ENCODE data around the gene PCNX2. TPM values are rescaled to one million over a fixed set of nuclear protein-coding genes. Genes with fewer than 3 reads are reported as not detected.

Gene PCNX2
- total RNA-seq, 1 experiment from 2014 or later = 9.1 TPM

DNA sequence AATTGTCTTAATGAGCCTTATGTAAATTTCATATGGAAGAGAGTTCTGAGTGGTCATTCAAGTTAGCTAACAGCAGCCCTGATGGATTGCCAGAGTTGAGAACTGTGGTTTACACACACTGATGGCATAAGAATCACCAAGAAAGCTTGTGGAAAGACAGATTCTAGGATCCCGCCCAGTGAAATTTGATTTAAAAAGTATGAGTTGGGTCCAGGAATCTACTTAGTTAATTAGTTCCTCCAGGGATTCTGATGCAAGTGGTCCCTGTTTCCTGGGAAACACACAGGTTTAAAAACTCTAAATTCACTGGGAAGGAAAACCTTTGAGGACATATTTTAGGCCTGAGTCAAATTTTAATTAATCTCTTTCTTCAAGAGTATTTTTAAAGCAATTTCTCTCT, 200.8 kb downstream of the PCNX2 start:
- intact Hi-C loops (cut with micrococcal nuclease; ENCODE audit: unreplicated experiment) = no loop called here
- DNase-seq (ENCODE audit: low spot score) = no peak
- H3K4me3 ChIP-seq (ENCODE audit: low read depth, low read length, poor library complexity, severe bottlenecking) = no peak overlapping the region
- H3K9me3 ChIP-seq (ENCODE audit: low read depth, low read length, poor library complexity, severe bottlenecking) = no peaks in the 10 kb centered on the region
- no peaks in the 10 kb centered on the region for H3K27me3 ChIP-seq (replicated peaks; ENCODE audit: insufficient read depth, low read depth, low read length, poor library complexity)
- no peak for TF ChIP-seq EZH2 (IDR thresholded peaks at IDR 0.05; ENCODE audit: borderline replicate concordance, low read depth, low read length, poor library complexity, severe bottlenecking)
- TF ChIP-seq, protein P1, sequence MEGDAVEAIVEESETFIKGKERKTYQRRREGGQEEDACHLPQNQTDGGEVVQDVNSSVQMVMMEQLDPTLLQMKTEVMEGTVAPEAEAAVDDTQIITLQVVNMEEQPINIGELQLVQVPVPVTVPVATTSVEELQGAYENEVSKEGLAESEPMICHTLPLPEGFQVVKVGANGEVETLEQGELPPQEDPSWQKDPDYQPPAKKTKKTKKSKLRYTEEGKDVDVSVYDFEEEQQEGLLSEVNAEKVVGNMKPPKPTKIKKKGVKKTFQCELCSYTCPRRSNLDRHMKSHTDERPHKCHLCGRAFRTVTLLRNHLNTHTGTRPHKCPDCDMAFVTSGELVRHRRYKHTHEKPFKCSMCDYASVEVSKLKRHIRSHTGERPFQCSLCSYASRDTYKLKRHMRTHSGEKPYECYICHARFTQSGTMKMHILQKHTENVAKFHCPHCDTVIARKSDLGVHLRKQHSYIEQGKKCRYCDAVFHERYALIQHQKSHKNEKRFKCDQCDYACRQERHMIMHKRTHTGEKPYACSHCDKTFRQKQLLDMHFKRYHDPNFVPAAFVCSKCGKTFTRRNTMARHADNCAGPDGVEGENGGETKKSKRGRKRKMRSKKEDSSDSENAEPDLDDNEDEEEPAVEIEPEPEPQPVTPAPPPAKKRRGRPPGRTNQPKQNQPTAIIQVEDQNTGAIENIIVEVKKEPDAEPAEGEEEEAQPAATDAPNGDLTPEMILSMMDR (conservative IDR thresholded peaks at IDR 0.05; ENCODE audit: low read depth, low read length) = no peak
- no peaks in the 10 kb centered on the region for H3K36me3 ChIP-seq (ENCODE audit: insufficient read depth, low read length, poor library complexity, severe bottlenecking)
- H3K27ac ChIP-seq (ENCODE audit: low read depth, low read length, poor library complexity, severe bottlenecking) = no peak overlapping the region
- ChIA-PET CTCF (no interaction called here), POLR2A (ENCODE audit: low non-redundant PET) (no interaction called here)
- no peaks in the 10 kb centered on the region for H3K4me1 ChIP-seq (ENCODE audit: insufficient read depth, low read length, poor library complexity, severe bottlenecking)
- no TSS peak for BruUV-seq (replicated peaks)

GRCh38 chr1:233094269-233094668, 201.3 kb downstream of the PCNX2 start:
- Histone ChIP-seq H3K4me1 (ENCODE audit: insufficient read depth, low read length, poor library complexity, severe bottlenecking) (no peaks in the 10 kb centered on the region), H3K4me3 (ENCODE audit: low read depth, low read length, poor library complexity, severe bottlenecking) (no peak overlapping the region), H3K27ac (ENCODE audit: low read depth, low read length, poor library complexity, severe bottlenecking) (no peak overlapping the region), H3K27me3 (replicated peaks; ENCODE audit: insufficient read depth, low read depth, low read length, poor library complexity) (no peaks in the 10 kb centered on the region), H3K9me3 (ENCODE audit: low read depth, low read length, poor library complexity, severe bottlenecking) (no peaks in the 10 kb centered on the region), H3K36me3 (ENCODE audit: insufficient read depth, low read length, poor library complexity, severe bottlenecking) (no peaks in the 10 kb centered on the region)
- TF ChIP-seq EZH2 (IDR thresholded peaks at IDR 0.05; ENCODE audit: borderline replicate concordance, low read depth, low read length, poor library complexity, severe bottlenecking) = no peak
- TF ChIP-seq, protein P1 (conservative IDR thresholded peaks at IDR 0.05; ENCODE audit: low read depth, low read length) = no peak
- intact Hi-C loops (cut with micrococcal nuclease; ENCODE audit: unreplicated experiment) = no loop called here
- DNase-seq (ENCODE audit: low spot score) = no peak
- POLR2A ChIA-PET (ENCODE audit: low non-redundant PET) = no interaction called here
- no TSS peak for BruUV-seq (replicated peaks)
- CTCF ChIA-PET = no interaction called here

GRCh38 chr1:233090746-233091494, 204.6 kb downstream of the PCNX2 start:
- no TSS peak for BruUV-seq (replicated peaks)
- Histone ChIP-seq H3K4me3 (ENCODE audit: low read depth, low read length, poor library complexity, severe bottlenecking) (no peak overlapping the region), H3K36me3 (ENCODE audit: insufficient read depth, low read length, poor library complexity, severe bottlenecking) (no peaks in the 10 kb centered on the region), H3K4me1 (ENCODE audit: insufficient read depth, low read length, poor library complexity, severe bottlenecking) (no peaks in the 10 kb centered on the region), H3K9me3 (ENCODE audit: low read depth, low read length, poor library complexity, severe bottlenecking) (no peaks in the 10 kb centered on the region), H3K27ac (ENCODE audit: low read depth, low read length, poor library complexity, severe bottlenecking) (no peak overlapping the region), H3K27me3 (replicated peaks; ENCODE audit: insufficient read depth, low read depth, low read length, poor library complexity) (no peaks in the 10 kb centered on the region)
- no peak for DNase-seq (ENCODE audit: low spot score)
- TF ChIP-seq EZH2 (IDR thresholded peaks at IDR 0.05; ENCODE audit: borderline replicate concordance, low read depth, low read length, poor library complexity, severe bottlenecking) = no peak
- TF ChIP-seq, protein P1 (conservative IDR thresholded peaks at IDR 0.05; ENCODE audit: low read depth, low read length) = no peak
- intact Hi-C loops (cut with micrococcal nuclease; ENCODE audit: unreplicated experiment) = no loop called here
- POLR2A ChIA-PET (ENCODE audit: low non-redundant PET) = no interaction called here
- CTCF ChIA-PET = no interaction called here
